HFF-Myc (cell line): ENCODE measurements around the gene MRPS9.
A peak's percentile ranks its signal among the peaks of the same experiment; 100 is the strongest.

Experiments
- DNase-seq: peaks from one replicate; pipeline ENCODE4 v3.0.0-alpha.2; 2011; ENCODE audit warnings: low read depth; ENCODE audit errors: extremely low read depth
- H3K4me3 ChIP-seq: replicated peaks from 2 replicates; pipeline ENCODE4 v1.5.1; 2011; ENCODE audit warnings: low read depth, mild to moderate bottlenecking, control low read depth, low read length
- CTCF ChIP-seq: IDR thresholded peaks from 2 replicates; pipeline ENCODE4 v1.5.1; 2012; ENCODE audit warnings: mild to moderate bottlenecking, low read depth, low read length, control low read depth; ENCODE audit errors: missing control alignments

Gene MRPS9

GRCh38 chr2:105113616-105114291, 75.9 kb downstream of the MRPS9 start:
- no peak for TF ChIP-seq CTCF
- no peak for DNase-seq
- no peak overlapping the region for H3K4me3 ChIP-seq

- DNase-seq: peak; percentile 49
- peak; percentile 63 for TF ChIP-seq CTCF
- no peak overlapping the region for H3K4me3 ChIP-seq
Observed at GRCh38 chr2:105114551-105114950, 76.7 kb downstream of the MRPS9 start.

- TF ChIP-seq CTCF: no peak
- no peak for DNase-seq
Observed at GRCh38 chr2:105116348-105116747, 78.5 kb downstream of the MRPS9 start.

GRCh38 chr2:105117565-105117964, 79.7 kb downstream of the MRPS9 start:
- DNase-seq: no peak
- H3K4me3 ChIP-seq: no peak overlapping the region
- TF ChIP-seq CTCF: no peak

More at GRCh38 chr2:105116348-105116747, 78.5 kb downstream of the MRPS9 start:
- H3K4me3 ChIP-seq: no peak overlapping the region

- TF ChIP-seq CTCF: peak; percentile 42
- no peak for DNase-seq
- no peak overlapping the region for H3K4me3 ChIP-seq
Observed at GRCh38 chr2:105118960-105119359, 81.1 kb downstream of the MRPS9 start.

GRCh38 chr2:105121434-105121833, 83.6 kb downstream of the MRPS9 start:
- H3K4me3 ChIP-seq: no peak overlapping the region
- no peak for TF ChIP-seq CTCF
- DNase-seq: no peak

- DNase-seq: no peak
- peak; percentile 21 for TF ChIP-seq CTCF
- H3K4me3 ChIP-seq: no peak overlapping the region
Observed at GRCh38 chr2:105125428-105125827, 87.6 kb downstream of the MRPS9 start.
